ENCODE data around the gene HTRA3.
A peak's percentile ranks its signal among the peaks of the same experiment; 100 is the strongest.

HTRA3 gene

DNA sequence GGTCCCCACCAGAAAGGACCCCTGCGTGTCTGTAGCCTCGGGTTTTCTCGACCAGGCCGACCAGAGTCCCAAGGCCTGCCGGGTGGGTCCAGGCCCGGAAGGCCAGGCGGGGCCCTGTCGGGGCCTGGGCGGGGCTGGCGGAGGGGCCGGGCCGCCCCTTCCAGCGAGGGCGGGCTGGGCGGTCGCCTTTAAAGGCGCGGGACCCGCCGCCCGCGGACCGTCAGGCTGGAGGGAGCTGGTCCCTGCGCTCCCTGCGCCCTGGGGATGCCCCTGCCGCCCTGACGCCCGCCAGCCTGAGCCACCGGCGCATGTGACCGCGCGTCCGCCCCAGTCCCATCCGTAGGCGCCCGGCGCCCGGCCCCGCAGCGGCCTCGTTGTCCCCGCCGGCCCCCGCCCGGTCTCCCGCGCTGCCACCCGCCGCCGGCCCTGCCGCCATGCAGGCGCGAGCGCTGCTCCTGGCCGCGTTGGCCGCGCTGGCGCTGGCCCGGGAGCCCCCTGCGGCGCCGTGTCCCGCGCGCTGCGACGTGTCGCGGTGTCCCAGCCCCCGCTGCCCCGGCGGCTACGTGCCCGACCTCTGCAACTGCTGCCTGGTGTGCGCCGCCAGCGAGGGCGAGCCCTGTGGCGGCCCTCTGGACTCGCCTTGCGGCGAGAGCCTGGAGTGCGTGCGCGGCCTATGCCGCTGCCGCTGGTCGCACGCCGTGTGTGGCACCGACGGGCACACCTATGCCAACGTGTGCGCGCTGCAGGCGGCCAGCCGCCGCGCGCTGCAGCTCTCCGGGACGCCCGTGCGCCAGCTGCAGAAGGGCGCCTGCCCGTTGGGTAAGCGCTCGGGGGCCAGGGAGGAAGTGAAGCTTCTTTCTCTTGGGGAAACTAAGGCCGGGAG, at the start of gene HTRA3:
TSS of gene HTRA3 (plus strand) at position 220 of the 883 bp plus-strand sequence. CDS start at position 435, 215 bp downstream.
- no peak for DNase-seq

DNA sequence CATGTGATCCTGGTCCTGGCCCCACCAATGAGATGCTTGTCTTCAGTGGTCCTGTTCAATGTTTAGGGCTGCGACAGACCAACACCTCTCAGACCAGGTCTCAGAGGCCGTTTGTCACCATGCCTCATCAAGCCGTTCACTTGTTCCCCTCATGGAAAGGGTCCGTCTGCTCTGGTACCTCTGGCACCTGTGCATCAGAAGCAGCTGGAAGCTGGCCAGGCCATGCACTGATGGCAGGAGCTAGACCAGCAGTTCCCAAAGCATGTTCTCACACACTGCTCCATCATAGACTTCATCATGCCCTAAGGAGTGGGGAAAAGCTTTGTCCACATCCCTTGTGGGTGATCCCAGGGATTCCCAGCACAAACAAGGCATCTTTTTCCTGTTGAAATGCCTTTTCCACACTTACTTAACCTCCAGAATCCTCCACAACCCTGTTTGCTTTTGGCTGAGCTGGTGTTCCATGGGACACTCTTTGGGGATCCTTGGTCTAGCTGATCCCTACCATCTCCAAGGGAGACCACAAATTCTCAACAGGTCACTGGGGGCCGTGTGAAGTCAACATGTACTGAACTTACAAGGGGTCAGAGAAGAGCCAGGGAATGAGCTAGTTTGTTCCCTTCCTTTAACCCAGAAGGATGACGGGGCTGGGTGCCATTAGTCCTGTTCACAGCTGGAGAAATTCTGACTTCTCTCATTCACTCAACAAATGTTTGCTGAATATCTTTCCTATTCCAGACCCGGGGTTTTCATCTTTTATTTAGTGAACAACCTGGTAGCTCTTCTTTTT, 48.7 kb upstream of the HTRA3 start:
- DNase-seq = no peak

- no peak for DNase-seq
Observed at GRCh38 chr4:8221476-8221875, 48.1 kb upstream of the HTRA3 start.

DNA sequence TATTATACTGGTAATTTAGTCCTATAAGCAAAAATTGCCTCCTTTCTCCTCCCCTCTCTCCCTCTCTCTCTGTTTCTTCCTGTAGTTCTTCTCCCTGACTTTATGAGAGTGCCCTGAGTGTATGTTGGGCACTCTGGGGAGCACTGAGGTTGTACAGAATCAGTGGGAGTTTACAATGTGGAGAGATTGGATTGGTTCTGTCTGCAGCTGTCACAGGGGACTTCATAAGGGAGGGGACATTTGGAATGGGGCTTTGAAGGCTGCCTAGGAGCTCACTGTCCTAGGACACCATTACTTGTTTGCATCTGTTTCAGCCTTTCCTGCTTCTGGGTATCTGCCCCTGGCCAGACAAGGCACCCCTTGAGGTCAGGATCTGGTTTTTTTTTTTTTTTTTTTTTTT, 47.6 kb upstream of the HTRA3 start:
- no peak for DNase-seq

- DNase-seq = no peak
Observed at GRCh38 chr4:8222609-8223388, 46.8 kb upstream of the HTRA3 start.

DNA sequence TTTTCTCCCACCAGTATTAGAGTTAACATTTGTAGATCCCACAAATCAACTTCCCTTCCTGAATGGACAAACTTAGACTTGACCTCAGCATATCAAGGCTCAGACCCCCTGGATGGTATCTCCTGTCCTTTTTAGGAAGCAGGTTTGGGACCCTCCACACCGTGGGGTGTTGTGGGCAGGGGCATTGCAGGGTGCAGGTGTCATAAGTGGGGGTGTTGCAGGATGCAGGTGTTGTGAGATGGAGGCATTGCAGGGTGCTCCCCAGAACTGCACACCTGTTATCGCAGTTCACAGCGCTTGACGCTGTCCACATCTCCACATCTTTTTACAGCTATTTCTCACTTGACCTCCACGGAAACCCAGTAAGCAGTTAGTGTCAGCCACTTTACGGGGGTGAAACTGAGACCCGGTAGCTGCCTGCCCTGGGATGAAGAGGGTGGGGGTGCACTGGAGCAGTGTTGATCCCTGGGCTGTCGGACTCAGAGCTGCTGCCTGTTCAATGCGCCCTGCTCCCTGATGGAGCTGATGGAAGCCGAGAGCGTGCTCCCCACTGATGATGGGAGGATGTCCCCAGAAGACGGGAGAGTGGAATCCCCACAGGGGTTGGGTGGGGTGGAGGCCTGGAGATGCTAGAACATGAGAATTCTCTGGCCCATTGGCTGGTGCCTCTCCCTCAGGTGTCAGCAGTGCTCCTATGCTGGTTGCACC, 45.1 kb upstream of the HTRA3 start:
- DNase-seq = no peak

DNA sequence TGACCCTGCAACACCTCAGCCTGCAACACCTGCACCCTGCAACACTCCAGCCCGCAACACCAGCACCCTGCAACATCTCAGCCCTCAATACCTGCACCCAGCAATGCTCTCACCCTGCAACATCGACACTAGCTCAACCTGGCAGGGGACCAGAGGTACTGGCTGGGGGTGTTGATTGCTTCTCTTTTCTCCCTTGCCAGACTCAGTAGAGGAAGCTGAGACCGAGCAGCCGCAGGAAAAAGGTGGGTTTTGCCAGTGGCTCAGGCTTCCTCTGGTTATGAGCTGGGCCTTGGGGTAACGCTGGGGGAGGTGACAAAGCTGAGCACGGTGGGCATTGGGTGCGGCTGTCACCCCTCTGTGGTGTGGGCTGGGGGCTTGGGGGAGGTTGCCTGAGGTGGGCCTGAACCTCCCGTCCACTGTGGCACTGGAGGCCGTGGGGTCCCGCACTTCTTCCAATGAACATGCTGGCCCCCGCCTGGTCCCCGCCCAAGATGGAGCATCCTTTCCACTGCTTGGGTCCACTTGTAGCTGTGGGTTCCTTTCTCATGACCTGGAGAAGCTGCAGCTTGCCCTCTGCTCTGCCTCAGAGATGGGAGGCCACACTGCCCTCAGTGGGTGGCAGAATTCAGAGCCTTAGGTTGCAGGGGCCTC, 44.5 kb upstream of the HTRA3 start:
- no peak for DNase-seq

GRCh38 chr4:8225706-8226443, 43.7 kb upstream of the HTRA3 start:
- peak; percentile 71 for DNase-seq

GRCh38 chr4:8227201-8227770, 42.3 kb upstream of the HTRA3 start:
- no peak for DNase-seq

GRCh38 chr4:8227771-8228318, 41.7 kb upstream of the HTRA3 start:
- no peak for DNase-seq

DNA sequence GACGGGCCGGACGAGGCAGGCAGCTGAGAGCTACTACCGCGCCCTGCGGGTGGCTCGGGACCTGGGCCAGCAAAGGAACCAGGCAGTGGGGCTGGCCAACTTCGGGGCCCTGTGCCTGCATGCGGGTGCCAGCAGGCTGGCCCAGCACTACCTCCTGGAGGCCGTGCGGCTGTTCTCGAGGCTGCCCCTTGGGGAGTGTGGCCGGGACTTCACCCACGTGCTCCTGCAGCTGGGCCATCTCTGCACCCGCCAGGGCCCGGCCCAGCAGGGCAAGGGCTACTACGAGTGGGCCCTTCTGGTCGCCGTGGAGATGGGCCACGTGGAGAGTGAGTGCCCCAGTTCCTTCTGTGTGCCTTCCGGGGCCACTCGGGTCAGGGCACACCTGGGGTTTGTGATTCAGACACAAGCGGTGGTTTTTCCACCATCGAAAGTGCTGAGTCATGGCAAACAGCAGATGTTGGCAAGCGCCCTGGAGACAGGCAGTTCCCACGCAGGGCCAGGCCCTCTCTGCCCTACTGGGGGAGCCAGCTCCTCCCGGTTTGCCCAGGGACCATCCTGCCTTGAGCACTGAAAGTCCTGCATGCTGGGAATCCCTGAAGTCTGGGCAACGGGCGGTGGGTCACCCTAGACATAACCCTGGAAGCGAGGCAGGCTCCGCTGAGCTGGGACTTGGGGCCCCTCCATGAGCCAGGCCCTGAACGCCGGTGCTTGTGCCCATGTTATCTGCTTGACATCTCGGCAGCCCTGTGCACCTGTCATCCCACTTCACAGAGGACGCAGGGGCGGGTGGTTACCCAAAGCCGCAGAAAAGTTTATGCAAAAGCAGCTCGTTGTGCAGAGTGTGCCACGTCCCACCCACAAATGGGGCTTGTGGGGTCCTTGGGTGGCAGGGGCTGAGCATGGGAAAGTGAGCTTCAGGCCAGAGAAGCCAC, 41.0 kb upstream of the HTRA3 start:
- peak; percentile 79 for DNase-seq

- no peak for DNase-seq
Observed at GRCh38 chr4:8229331-8229975, 40.1 kb upstream of the HTRA3 start.

- no peak for DNase-seq
Observed at GRCh38 chr4:8230033-8230432, 39.5 kb upstream of the HTRA3 start.

- no peak for DNase-seq
Observed at GRCh38 chr4:8230891-8231290, 38.7 kb upstream of the HTRA3 start.

DNA sequence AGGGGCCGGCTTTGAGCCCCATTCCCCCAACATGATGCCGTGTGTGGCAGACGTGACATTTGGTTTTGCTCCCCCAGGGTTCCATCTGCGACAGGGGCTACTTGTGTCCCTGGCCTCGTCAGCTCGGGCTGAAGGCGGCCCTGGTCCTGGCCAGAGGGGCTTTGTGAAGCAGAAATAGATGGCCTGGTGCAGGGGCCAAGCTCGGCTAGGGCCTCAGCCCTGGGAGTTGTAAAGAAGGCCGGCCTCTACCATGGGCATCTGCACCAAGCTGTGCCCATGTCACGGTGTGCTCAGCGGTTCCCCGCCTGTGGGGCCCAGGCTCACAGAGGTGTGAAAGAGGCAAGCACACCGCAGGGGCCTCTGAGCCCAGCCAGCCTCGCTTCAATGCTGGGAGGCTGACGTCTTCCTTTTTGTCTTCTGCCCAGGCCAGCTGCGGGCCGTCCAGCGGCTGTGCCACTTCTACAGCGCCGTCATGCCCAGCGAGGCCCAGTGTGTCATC, 38.0 kb upstream of the HTRA3 start:
- DNase-seq = no peak

DNA sequence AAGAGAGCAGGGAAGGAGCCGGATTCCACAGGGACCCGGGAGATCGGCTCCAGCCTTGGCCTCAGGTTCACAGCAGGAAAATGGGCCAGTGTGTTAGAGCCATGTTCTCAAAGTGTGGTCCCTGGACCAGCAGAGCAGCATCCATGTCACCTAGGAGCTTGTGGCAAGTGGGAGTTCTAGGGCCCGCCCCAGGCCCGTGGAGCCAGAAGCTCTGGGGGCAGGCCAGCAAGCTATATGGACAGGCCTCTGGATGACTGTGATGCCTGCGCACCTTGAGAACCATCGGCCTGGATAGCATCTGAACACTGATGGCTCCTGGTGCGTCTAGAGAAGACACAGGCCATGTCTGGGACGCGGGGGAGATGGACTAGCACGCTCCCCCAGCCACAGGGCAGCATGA, 36.8 kb upstream of the HTRA3 start:
- DNase-seq = no peak

- no peak for DNase-seq
Observed at GRCh38 chr4:8233672-8234484, 35.7 kb upstream of the HTRA3 start.

GRCh38 chr4:8234715-8235114, 34.8 kb upstream of the HTRA3 start:
- DNase-seq = no peak
